Measurements from ENCODE around the gene ZNF816.
A peak's percentile ranks its signal among the peaks of the same experiment; 100 is the strongest.
"Not testable (repeated sequence)": the region's sequence is repeated elsewhere in the genome, so short reads cannot be mapped to it uniquely, and the experiment has no call there.

ZNF816 gene

GRCh38 chr19:52983167-52983566 is 20.5 kb upstream of the ZNF816 start:
- not testable (repeated sequence) for H3K27ac ChIP-seq (ENCODE audit: low read length, poor library complexity, severe bottlenecking); H3K9ac ChIP-seq (ENCODE audit: low read length); H2AK5ac ChIP-seq (ENCODE audit: low read length, severe bottlenecking); H2BK120ac ChIP-seq (ENCODE audit: low read depth, low read length); H2BK5ac ChIP-seq (ENCODE audit: low read depth, low read length, poor library complexity, severe bottlenecking); H3K4me3 ChIP-seq (ENCODE audit: insufficient read depth in 1 of 2, low read depth in 1 of 2, low read length in 2 of 2); H3K36me3 ChIP-seq (ENCODE audit: control insufficient read depth in 1 of 2, insufficient read depth in 2 of 2, low read depth in 1 of 2, low read length in 2 of 2); H3K23ac ChIP-seq (ENCODE audit: low read length in 2 of 2); H3K79me1 ChIP-seq (replicated peaks; ENCODE audit: low read length, poor library complexity, severe bottlenecking); DNase-seq; H2BK12ac ChIP-seq (ENCODE audit: low read length in 2 of 2); H3K4ac ChIP-seq (ENCODE audit: low read depth in 1 of 2, low read length in 2 of 2); H2AFZ ChIP-seq (ENCODE audit: low read depth, low read length); H4K91ac ChIP-seq (ENCODE audit: low read length); H3K18ac ChIP-seq (ENCODE audit: low read depth in 1 of 2, low read length in 2 of 2); H4K8ac ChIP-seq (ENCODE audit: low read length); H3K14ac ChIP-seq (ENCODE audit: low read length in 2 of 2); H3K4me2 ChIP-seq (ENCODE audit: low read length, poor library complexity, severe bottlenecking); H3K27me3 ChIP-seq (ENCODE audit: control insufficient read depth in 1 of 2, insufficient read depth in 1 of 2, low read length in 2 of 2); H3K4me1 ChIP-seq (ENCODE audit: control insufficient read depth, insufficient read depth, low read depth, low read length); H2BK15ac ChIP-seq (ENCODE audit: low read depth, poor library complexity, severe bottlenecking)
- H3K9me3 ChIP-seq (ENCODE audit: control insufficient read depth, low read length) = peaks cover 17% of the 10 kb centered on the region
- WGBS = 82% methylated on average over 1 of the region's 3 CpGs

DNA sequence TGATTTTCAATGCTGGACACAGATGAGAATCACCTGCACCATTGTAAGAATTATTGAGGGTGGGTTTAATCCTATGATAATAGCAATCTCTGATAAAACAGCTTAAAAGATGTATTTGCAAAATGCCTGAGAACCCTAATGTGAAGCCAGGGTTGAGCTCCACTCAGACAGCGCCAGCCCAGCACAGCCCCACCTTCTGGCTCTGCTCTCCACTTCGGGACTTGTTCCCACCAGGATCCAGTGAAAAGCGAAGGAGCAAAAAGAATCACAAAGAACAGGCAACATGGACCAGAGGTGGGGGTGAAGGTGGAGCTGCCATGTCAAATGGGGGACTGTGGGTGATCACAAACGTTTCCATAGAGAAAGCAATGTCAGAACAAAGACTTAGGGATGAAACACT is 18.6 kb upstream of the ZNF816 start:
- Histone ChIP-seq H3K9ac (ENCODE audit: low read length) (no peak overlapping the region), H2AK5ac (ENCODE audit: low read length, severe bottlenecking) (no peak overlapping the region), H4K91ac (ENCODE audit: low read length) (no peak overlapping the region), H4K8ac (ENCODE audit: low read length) (no peak overlapping the region), H2AFZ (ENCODE audit: low read depth, low read length) (no peak overlapping the region), H3K4me1 (ENCODE audit: control insufficient read depth, insufficient read depth, low read depth, low read length) (no peaks in the 10 kb centered on the region), H3K36me3 (ENCODE audit: control insufficient read depth in 1 of 2, insufficient read depth in 2 of 2, low read depth in 1 of 2, low read length in 2 of 2) (peaks cover 6 to 9% of the 10 kb centered on the region in 2 experiments), H3K9me3 (ENCODE audit: control insufficient read depth, low read length) (peaks cover 19% of the 10 kb centered on the region), H3K27me3 (ENCODE audit: control insufficient read depth in 1 of 2, insufficient read depth in 1 of 2, low read length in 2 of 2) (no peaks in the 10 kb centered on the region), H3K4me3 (ENCODE audit: insufficient read depth in 1 of 2, low read depth in 1 of 2, low read length in 2 of 2) (no peak overlapping the region), H2BK15ac (ENCODE audit: low read depth, poor library complexity, severe bottlenecking) (no peak overlapping the region), H2BK120ac (ENCODE audit: low read depth, low read length) (no peak overlapping the region), H3K14ac (ENCODE audit: low read length in 2 of 2) (no peak overlapping the region), H2BK12ac (ENCODE audit: low read length in 2 of 2) (no peak overlapping the region), H3K4ac (ENCODE audit: low read depth in 1 of 2, low read length in 2 of 2) (no peak overlapping the region), H3K79me1 (replicated peaks; ENCODE audit: low read length, poor library complexity, severe bottlenecking) (no peaks in the 10 kb centered on the region), H3K18ac (ENCODE audit: low read depth in 1 of 2, low read length in 2 of 2) (no peak overlapping the region), H3K23ac (ENCODE audit: low read length in 2 of 2) (no peak overlapping the region), H2BK5ac (ENCODE audit: low read depth, low read length, poor library complexity, severe bottlenecking) (no peak overlapping the region), H3K4me2 (ENCODE audit: low read length, poor library complexity, severe bottlenecking) (no peak overlapping the region), H3K27ac (ENCODE audit: low read length, poor library complexity, severe bottlenecking) (no peak overlapping the region)
- 60% methylated on average over 4 of the region's 4 CpGs for WGBS
- no peak for DNase-seq

- Histone ChIP-seq H3K27ac (ENCODE audit: low read length, poor library complexity, severe bottlenecking) (no peak overlapping the region), H2BK15ac (ENCODE audit: low read depth, poor library complexity, severe bottlenecking) (no peak overlapping the region), H4K8ac (ENCODE audit: low read length) (no peak overlapping the region), H2BK12ac (ENCODE audit: low read length in 2 of 2) (no peak overlapping the region), H3K9ac (ENCODE audit: low read length) (no peak overlapping the region), H2BK5ac (ENCODE audit: low read depth, low read length, poor library complexity, severe bottlenecking) (no peak overlapping the region), H3K79me1 (replicated peaks; ENCODE audit: low read length, poor library complexity, severe bottlenecking) (no peaks in the 10 kb centered on the region), H3K27me3 (ENCODE audit: control insufficient read depth in 1 of 2, insufficient read depth in 1 of 2, low read length in 2 of 2) (no peaks in the 10 kb centered on the region), H3K18ac (ENCODE audit: low read depth in 1 of 2, low read length in 2 of 2) (no peak overlapping the region), H3K4ac (ENCODE audit: low read depth in 1 of 2, low read length in 2 of 2) (no peak overlapping the region), H2BK120ac (ENCODE audit: low read depth, low read length) (no peak overlapping the region), H3K4me2 (ENCODE audit: low read length, poor library complexity, severe bottlenecking) (no peak overlapping the region), H3K23ac (ENCODE audit: low read length in 2 of 2) (no peak overlapping the region), H2AK5ac (ENCODE audit: low read length, severe bottlenecking) (no peak overlapping the region), H3K14ac (ENCODE audit: low read length in 2 of 2) (no peak overlapping the region), H2AFZ (ENCODE audit: low read depth, low read length) (no peak overlapping the region), H3K9me3 (ENCODE audit: control insufficient read depth, low read length) (peaks cover 35% of the 10 kb centered on the region), H3K4me1 (ENCODE audit: control insufficient read depth, insufficient read depth, low read depth, low read length) (peaks cover 2% of the 10 kb centered on the region), H3K4me3 (ENCODE audit: insufficient read depth in 1 of 2, low read depth in 1 of 2, low read length in 2 of 2) (no peak overlapping the region), H3K36me3 (ENCODE audit: control insufficient read depth in 1 of 2, insufficient read depth in 2 of 2, low read depth in 1 of 2, low read length in 2 of 2) (peaks cover 3 to 13% of the 10 kb centered on the region in 2 experiments), H4K91ac (ENCODE audit: low read length) (no peak overlapping the region)
- DNase-seq = no peak
- WGBS = 82% methylated on average over 2 of the region's 2 CpGs
These were observed 5.1 kb upstream of the ZNF816 start for GRCh38 chr19:52967772-52968171.

DNA sequence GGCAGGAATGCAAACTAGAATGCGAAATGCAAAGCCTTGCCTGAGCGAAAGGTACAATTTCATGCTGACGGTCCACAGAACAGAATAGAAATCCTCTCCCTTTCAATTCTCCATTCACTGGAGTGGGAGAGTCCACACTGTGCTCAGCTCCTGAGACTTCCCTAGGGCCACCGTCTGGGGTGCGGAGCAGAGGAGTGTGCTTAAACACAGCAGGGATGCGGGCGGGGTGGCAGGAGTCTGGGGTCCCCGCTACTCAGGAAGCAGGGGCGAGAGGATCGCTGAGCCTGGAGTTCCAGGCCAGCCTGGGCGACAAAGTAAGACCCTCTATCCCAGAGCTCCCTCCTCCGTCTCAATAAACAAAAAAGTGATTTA is 552 bp upstream of the ZNF816 start:
- WGBS = 0% methylated on average over 10 of the region's 12 CpGs
- peak overlapping the region; percentile 56 for H2AFZ ChIP-seq (ENCODE audit: low read depth, low read length)
- H3K9me3 ChIP-seq (ENCODE audit: control insufficient read depth, low read length) = peaks cover 21% of the 10 kb centered on the region
- peak overlapping the region; percentile 74 for H4K8ac ChIP-seq (ENCODE audit: low read length)
- DNase-seq = no peak
- no peak overlapping the region for H2BK5ac ChIP-seq (ENCODE audit: low read depth, low read length, poor library complexity, severe bottlenecking)
- H3K4me1 ChIP-seq (ENCODE audit: control insufficient read depth, insufficient read depth, low read depth, low read length) = peaks cover 3% of the 10 kb centered on the region
- no peak overlapping the region for H2BK120ac ChIP-seq (ENCODE audit: low read depth, low read length)
- peak overlapping the region; percentile 49 to 97 for H3K4me3 ChIP-seq (ENCODE audit: insufficient read depth in 1 of 2, low read depth in 1 of 2, low read length in 2 of 2)
- no peaks in the 10 kb centered on the region for H3K27me3 ChIP-seq (ENCODE audit: control insufficient read depth in 1 of 2, insufficient read depth in 1 of 2, low read length in 2 of 2)
- H3K4me2 ChIP-seq (ENCODE audit: low read length, poor library complexity, severe bottlenecking) = peak overlapping the region; percentile 83
- H2AK5ac ChIP-seq (ENCODE audit: low read length, severe bottlenecking) = no peak overlapping the region
- H3K14ac ChIP-seq (ENCODE audit: low read length in 2 of 2) = no peak overlapping the region
- peak overlapping the region; percentile 52 for H3K27ac ChIP-seq (ENCODE audit: low read length, poor library complexity, severe bottlenecking)
- no peak overlapping the region for H3K23ac ChIP-seq (ENCODE audit: low read length in 2 of 2)
- H3K4ac ChIP-seq (ENCODE audit: low read depth in 1 of 2, low read length in 2 of 2) = no peak overlapping the region
- H4K91ac ChIP-seq (ENCODE audit: low read length) = no peak overlapping the region
- no peak overlapping the region for H3K18ac ChIP-seq (ENCODE audit: low read depth in 1 of 2, low read length in 2 of 2)
- peaks cover 23% of the 10 kb centered on the region for H3K79me1 ChIP-seq (replicated peaks; ENCODE audit: low read length, poor library complexity, severe bottlenecking)
- peaks cover 8 to 24% of the 10 kb centered on the region in 2 experiments for H3K36me3 ChIP-seq (ENCODE audit: control insufficient read depth in 1 of 2, insufficient read depth in 2 of 2, low read depth in 1 of 2, low read length in 2 of 2)
- H2BK15ac ChIP-seq (ENCODE audit: low read depth, poor library complexity, severe bottlenecking) = no peak overlapping the region
- peak overlapping the region; percentile 89 for H3K9ac ChIP-seq (ENCODE audit: low read length)
- no peak overlapping the region for H2BK12ac ChIP-seq (ENCODE audit: low read length in 2 of 2)

Data from mesenchymal stem cell (in vitro differentiated cells and primary cell).